SK-N-SH treated with all-trans-retinoic acid at 6 μM for 48 hours (cell line): Measurements from ENCODE around the gene HGS.

Source experiments
- BACH2 ChIP-seq: fragments of 250-450 bp; sonication (Bioruptor Pico); IDR thresholded peaks from 2 replicates; pipeline ENCODE4 v1.9.0; 2021; ENCODE audit warnings: mild to moderate bottlenecking, borderline replicate concordance
- CREB5 ChIP-seq: fragments of 250-450 bp; sonication (Bioruptor Pico); IDR thresholded peaks from 2 replicates; pipeline ENCODE4 v1.5.1; 2020; ENCODE audit warnings: low read depth, mild to moderate bottlenecking, moderate library complexity
- ESRRG ChIP-seq: fragments of 250-450 bp; sonication (Bioruptor Pico); IDR thresholded peaks from 2 replicates; pipeline ENCODE4 v1.6.1; 2021; ENCODE audit warnings: mild to moderate bottlenecking
- GLIS3 ChIP-seq: fragments of 250-450 bp; sonication (Bioruptor Pico); IDR thresholded peaks from 2 replicates; pipeline ENCODE4 v1.5.0; 2020; ENCODE audit warnings: mild to moderate bottlenecking, moderate library complexity
- OSR1 ChIP-seq: fragments of 250-450 bp; sonication (Bioruptor Pico); IDR thresholded peaks from 2 replicates; pipeline ENCODE4 v1.8.0; 2022; ENCODE audit warnings: moderate library complexity, mild to moderate bottlenecking, inconsistent platforms
- PATZ1 ChIP-seq: fragments of 250-450 bp; sonication (Bioruptor Pico); IDR thresholded peaks from 2 replicates; pipeline ENCODE4 v1.8.0; 2020; ENCODE audit warnings: mild to moderate bottlenecking, moderate library complexity, borderline replicate concordance
- ZC3H10 ChIP-seq: fragments of 250-450 bp; sonication (Bioruptor Pico); IDR thresholded peaks from 2 replicates; pipeline ENCODE4 v1.5.1; 2021; ENCODE audit warnings: mild to moderate bottlenecking, moderate library complexity

GRCh38 chr17:81676906-81677305 is 6.9 kb upstream of the HGS start:
- TF ChIP-seq PATZ1 (CRISPR knock-in tag) (no peak), ZC3H10 (CRISPR knock-in tag) (no peak), ESRRG (CRISPR knock-in tag) (no peak), BACH2 (no peak), OSR1 (CRISPR knock-in tag) (no peak), CREB5 (no peak), GLIS3 (no peak)
